T-helper 2 cell treated with Interferon-gamma antibody and Interleukin-4, amounts not matched to agents 100 ng/mL and 5 ng/mL, for 36 hours (primary cell): ENCODE data around the gene TNRC6C. TPM values are rescaled to one million over a fixed set of nuclear protein-coding genes. Genes with fewer than 3 reads are reported as not detected.

Source experiments
- intact Hi-C: fragments of 100-400 bp; cut with micrococcal nuclease; formaldehyde crosslinking; loops from one replicate; pipeline ENCODE4 v1.15.1; 2023
- total RNA-seq: library from RNA; stranded (reverse); gene quantifications from 2 replicates; pipeline ENCODE4 v1.2.3, GENCODE V29; 2022

Gene TNRC6C
- total RNA-seq, 1 donor from 2014 or later: 38.8 TPM

DNA sequence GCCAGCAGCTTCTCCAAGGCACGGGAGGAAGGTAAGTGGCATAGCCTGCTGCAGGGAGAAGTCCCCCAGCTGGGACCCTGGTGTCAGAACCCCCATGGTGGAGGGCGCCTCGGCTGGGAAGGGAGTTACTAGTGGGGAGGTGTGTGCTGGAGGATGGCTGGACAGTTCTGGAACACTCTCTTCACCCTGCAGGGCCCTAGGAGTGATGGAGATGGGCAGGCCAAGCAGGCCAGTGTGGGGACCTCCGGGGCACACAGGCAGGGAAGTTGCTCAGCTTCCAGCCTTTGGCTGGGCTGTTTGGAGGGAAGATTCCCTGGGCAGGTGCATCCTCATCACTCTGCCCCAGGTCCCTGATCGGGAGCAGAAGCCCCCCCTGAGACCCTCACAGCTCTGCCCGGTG is 188.4 kb downstream of the TNRC6C start:
- intact Hi-C loops: no loop called here

DNA sequence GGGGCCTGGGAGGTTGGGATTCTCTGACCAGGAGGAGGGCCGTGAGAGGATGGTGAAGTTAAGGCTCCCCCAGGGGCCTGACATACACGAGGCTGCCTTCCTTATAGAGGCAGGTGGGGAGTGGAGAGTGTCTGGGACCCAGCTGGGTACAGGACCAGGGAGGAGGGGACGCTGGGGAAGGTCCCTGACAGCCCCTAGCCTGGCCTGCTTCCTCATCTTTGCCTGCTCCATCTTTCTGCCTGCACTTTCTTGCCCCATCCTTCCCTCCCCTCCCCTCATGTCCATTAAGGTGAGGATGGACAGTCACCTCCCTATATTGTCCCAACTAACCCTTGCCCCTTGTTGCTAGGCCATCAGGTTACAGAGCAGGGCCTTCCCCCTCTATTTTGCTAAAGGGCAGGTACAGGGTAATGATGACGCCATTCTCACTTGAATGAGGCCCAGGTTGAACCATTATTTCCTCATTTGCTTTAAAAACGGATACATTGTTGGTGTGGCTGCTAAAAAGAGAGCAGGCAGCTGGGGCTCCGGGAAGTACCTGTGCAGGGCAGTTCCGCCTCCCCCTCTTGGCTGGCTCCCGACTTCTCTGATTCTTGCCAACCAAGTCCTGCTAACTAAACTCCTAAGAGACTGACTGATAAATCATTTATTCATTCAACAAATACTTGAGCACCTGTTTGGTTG is 189.0 kb downstream of the TNRC6C start:
- intact Hi-C loops: no loop called here

DNA sequence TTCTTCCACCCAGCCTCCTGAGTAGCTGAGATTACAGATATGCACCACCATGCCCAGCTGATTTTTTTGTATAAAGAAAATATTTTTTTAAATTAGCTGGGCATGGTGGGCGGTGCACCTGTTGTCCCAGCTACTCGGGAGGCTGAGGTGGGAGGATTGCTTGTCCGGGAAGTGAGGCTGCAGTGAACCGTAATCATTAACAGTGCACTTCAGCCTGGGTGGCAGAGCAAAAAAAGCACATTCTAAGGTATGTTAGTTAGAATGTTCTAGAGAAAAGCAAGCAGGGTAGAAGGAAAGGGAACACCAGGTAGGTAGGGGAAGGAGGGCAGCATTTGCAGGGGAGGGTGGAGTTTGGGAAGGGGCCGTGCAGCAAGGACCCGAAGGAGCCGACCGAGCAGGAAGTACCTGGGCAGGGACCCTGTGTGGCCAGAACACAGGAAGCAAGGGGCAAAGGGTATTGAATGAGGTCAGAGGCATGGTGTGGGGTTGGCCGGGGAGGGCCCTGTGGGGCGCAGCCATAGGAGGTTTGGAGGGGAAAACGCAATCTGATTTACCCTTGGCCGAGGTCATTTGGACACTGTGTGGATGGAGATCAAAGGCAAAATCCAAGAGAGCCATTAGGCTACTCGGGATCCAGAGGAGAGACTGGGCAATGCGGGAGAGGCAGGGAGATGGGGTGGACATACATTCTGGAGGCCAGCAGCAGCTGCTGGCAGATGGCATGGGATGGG is 189.9 kb downstream of the TNRC6C start:
- intact Hi-C loops: no loop called here

DNA sequence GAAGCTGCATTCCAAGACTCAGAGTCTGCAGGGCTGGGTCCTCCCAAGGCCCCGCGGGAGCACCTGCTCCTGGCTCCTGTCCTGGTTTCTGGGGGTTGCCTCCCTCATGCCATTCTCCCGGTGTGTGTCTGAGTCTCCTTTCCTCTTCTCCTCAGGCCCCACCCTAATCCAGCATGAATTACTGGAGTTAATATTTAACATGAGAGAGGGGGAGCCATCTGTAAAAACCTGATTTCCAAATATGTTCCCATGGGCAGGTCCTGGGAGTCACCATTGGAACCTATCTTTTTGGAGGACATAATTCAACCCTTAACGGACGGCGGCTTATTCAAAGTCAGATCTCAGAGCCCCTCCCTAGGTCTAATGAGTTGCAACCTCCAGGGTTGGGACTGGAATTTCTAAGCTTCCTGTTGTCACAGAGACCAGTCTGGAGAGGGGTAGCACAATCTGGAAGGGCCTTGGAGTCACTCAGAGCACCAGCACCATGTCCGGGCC is 193.1 kb downstream of the TNRC6C start:
- intact Hi-C loops: no loop called here

DNA sequence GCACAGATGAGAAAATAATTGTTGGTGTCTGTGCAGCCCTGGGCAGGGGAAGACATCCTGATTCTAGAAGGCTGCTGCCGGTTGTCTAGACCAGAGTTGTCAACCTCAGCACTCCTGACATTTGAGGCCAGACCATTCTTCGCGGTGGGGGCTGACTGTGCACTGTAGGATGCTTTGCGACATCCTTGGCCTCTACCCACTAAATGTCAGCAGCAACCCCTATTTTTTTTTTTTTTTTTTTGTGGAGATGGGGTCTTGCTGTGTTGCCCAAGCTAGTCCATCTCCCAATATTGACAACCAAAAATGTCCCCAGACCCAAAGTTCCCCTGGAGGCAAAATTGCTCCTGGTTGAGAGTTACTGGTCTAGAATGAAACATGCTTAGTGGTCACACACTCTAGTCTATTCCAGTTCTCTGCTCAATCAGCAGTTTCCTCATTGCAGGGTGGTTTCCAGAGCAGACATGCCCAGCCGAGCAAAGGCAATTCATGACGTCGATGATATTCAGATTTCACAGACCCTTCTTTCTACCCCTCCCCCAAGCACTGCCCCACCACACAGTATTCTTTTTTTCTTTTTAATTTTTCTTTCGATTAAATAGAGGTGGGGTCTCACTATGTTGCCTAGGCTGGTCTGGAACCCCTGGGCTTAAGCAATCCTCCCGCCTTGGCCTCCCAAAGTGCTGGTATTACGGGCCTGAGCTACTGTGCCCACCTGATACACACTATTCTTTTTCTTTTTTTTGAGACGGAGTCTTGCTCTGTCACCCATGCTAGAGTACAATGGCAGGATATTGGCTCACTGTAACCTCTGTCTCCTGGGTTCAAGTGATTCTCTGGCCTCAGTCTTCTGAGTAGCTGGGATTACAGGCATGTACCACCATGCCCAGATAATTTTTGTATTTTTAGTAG is 196.7 kb downstream of the TNRC6C start:
- intact Hi-C loops: no loop called here

Other genes starting within 250 kb of the TNRC6C start
- gene TMC6, start 170.1 kb downstream of the TNRC6C start, total RNA-seq: 498 and 523 TPM in 2 replicates
- 365 and 371 TPM in 2 replicates for gene TMC8, start 172.1 kb downstream of the TNRC6C start, total RNA-seq
- not detected in 2 replicates for gene C17orf99, start 187.7 kb downstream of the TNRC6C start, total RNA-seq
- 56.3 and 59.4 TPM in 2 replicates for gene SYNGR2, start 209.9 kb downstream of the TNRC6C start, total RNA-seq
- gene TK1, start 228.3 kb downstream of the TNRC6C start, total RNA-seq: 76.1 and 78.0 TPM in 2 replicates
- 16.3 and 17.5 TPM in 2 replicates for gene AFMID, start 228.7 kb downstream of the TNRC6C start, total RNA-seq